ENCODE results near the gene CIAPIN1. TPM values are rescaled to one million over a fixed set of nuclear protein-coding genes. Genes with fewer than 3 reads are reported as not detected.

The CIAPIN1 gene
- total RNA-seq, 1 experiment from 2014 or later, result 68.5 TPM

DNA sequence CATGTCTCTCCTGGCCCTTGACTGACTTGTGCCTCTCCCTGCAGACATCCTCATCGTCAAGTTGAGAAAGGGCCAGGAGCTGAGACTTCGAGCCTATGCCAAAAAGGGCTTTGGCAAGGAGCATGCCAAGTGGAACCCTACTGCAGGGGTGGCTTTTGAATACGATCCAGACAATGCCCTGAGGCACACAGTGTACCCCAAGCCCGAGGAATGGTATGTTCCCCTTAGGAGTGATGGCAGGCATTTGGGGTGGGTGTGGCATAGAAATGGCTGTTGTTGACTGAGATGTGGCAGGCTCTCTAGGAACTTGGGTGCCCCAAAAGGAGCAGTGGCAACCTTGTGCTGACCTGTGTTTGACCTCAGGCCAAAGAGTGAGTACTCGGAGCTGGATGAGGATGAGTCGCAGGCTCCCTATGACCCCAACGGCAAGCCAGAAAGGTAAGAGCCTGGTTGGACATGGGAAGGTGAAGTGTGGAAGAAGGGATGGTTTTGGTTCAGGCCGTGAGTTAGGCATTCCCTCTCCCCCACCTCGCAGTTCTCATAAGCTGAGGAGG lies 22.8 kb upstream of the CIAPIN1 start:
- intact Hi-C loops (cut with micrococcal nuclease), result no loop called here
- Histone ChIP-seq H4K20me1 (ENCODE audit: insufficient read depth) (no peaks in the 10 kb centered on the region), H3K27ac (ENCODE audit: low read depth, low read length) (no peak overlapping the region), H3K27me3 (ENCODE audit: insufficient read depth, low read length) (no peaks in the 10 kb centered on the region), H3K9me2 (ENCODE audit: insufficient read depth) (no peaks in the 10 kb centered on the region), H3K4me2 (ENCODE audit: low read length) (no peak overlapping the region), H2AFZ (ENCODE audit: low read depth, low read length, poor library complexity, severe bottlenecking) (no peak overlapping the region), H3K9ac (ENCODE audit: low read length) (no peak overlapping the region), H3K4me1 (ENCODE audit: control insufficient read depth in 1 of 2, insufficient read depth in 2 of 2, low read length in 2 of 2) (no peaks in the 10 kb centered on the region), H3K79me2 (ENCODE audit: insufficient read depth, low read length) (peaks cover 15% of the 10 kb centered on the region; the same call in 1 of the 2 replicates), H3K9me3 (ENCODE audit: control insufficient read depth in 1 of 2, insufficient read depth in 1 of 2, low read depth in 1 of 2, low read length in 2 of 2) (no peaks in the 10 kb centered on the region), H3K36me3 (ENCODE audit: control insufficient read depth in 1 of 2, insufficient read depth in 2 of 2, low read length in 2 of 2) (peaks cover 51 to 67% of the 10 kb centered on the region in 2 experiments; a peak in 3 of 4 replicates), H3K4me3 (replicated peaks in 1 of 2; ENCODE audit: low read depth in 1 of 2, low read length in 2 of 2) (no peak overlapping the region)
- POLR2A ChIA-PET, result no interaction called here
- TF ChIP-seq SIN3A (IDR thresholded peaks at IDR 0.05; ENCODE audit: low read depth) (no peak), TCF7L2 (IDR thresholded peaks at IDR 0.05; ENCODE audit: borderline replicate concordance, extremely low read depth, insufficient read depth, insufficient read length) (no peak), ELF1 (IDR thresholded peaks at IDR 0.05; ENCODE audit: borderline replicate concordance, low read depth) (no peak), EZH2 (IDR thresholded peaks at IDR 0.05) (no peak), CBX3 (IDR thresholded peaks at IDR 0.05; ENCODE audit: low read depth) (no peak), POLR2AphosphoS5 (IDR thresholded peaks at IDR 0.05; ENCODE audit: low read depth, low read length) (no peak), EZH2phosphoT487 (IDR thresholded peaks at IDR 0.05; ENCODE audit: borderline replicate concordance) (no peak), RAD21 (IDR thresholded peaks at IDR 0.05; ENCODE audit: low read depth) (no peak), EGR1 (IDR thresholded peaks at IDR 0.05; ENCODE audit: low read depth) (no peak), CEBPB (IDR thresholded peaks at IDR 0.05; ENCODE audit: low read depth) (no peak), ZFX (IDR thresholded peaks at IDR 0.05) (no peak), FOSL1 (IDR thresholded peaks at IDR 0.05; ENCODE audit: low read depth) (no peak), POLR2A (IDR thresholded peaks at IDR 0.05; ENCODE audit: borderline replicate concordance, extremely low read depth, insufficient read depth, insufficient read length) (no peak)
- TF ChIP-seq, protein P1, sequence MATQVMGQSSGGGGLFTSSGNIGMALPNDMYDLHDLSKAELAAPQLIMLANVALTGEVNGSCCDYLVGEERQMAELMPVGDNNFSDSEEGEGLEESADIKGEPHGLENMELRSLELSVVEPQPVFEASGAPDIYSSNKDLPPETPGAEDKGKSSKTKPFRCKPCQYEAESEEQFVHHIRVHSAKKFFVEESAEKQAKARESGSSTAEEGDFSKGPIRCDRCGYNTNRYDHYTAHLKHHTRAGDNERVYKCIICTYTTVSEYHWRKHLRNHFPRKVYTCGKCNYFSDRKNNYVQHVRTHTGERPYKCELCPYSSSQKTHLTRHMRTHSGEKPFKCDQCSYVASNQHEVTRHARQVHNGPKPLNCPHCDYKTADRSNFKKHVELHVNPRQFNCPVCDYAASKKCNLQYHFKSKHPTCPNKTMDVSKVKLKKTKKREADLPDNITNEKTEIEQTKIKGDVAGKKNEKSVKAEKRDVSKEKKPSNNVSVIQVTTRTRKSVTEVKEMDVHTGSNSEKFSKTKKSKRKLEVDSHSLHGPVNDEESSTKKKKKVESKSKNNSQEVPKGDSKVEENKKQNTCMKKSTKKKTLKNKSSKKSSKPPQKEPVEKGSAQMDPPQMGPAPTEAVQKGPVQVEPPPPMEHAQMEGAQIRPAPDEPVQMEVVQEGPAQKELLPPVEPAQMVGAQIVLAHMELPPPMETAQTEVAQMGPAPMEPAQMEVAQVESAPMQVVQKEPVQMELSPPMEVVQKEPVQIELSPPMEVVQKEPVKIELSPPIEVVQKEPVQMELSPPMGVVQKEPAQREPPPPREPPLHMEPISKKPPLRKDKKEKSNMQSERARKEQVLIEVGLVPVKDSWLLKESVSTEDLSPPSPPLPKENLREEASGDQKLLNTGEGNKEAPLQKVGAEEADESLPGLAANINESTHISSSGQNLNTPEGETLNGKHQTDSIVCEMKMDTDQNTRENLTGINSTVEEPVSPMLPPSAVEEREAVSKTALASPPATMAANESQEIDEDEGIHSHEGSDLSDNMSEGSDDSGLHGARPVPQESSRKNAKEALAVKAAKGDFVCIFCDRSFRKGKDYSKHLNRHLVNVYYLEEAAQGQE (IDR thresholded peaks at IDR 0.05; ENCODE audit: low read depth), result no peak
- TF ChIP-seq, protein P2, sequence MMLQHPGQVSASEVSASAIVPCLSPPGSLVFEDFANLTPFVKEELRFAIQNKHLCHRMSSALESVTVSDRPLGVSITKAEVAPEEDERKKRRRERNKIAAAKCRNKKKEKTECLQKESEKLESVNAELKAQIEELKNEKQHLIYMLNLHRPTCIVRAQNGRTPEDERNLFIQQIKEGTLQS (IDR thresholded peaks at IDR 0.05), result no peak
- no peak for ATAC-seq
- RAD21 ChIA-PET (ENCODE audit: low non-redundant PET in 1 of 2, low total read pairs in 2 of 2, uncharacterized antibody in 2 of 2, unreplicated experiment in 2 of 2), result no interaction called here
- BruUV-seq (replicated peaks), result no TSS peak
- DNase-seq (ENCODE audit: low read depth, low spot score), result no peak
- CTCF ChIA-PET, result no interaction called here
